GM21360 (cell line): Measurements from ENCODE around the gene PIGZ.
"Not testable (repeated sequence)": the region's sequence is repeated elsewhere in the genome, so short reads cannot be mapped to it uniquely, and the experiment has no call there.

ENCODE experiments used
- ATAC-seq: cut with Tn5 transposase; IDR thresholded peaks from one replicate; pipeline ENCODE4 v1.9.1; 2021; ENCODE audit warnings: mild to moderate bottlenecking, moderate library complexity; ENCODE audit not compliant: unreplicated experiment

Gene PIGZ

DNA sequence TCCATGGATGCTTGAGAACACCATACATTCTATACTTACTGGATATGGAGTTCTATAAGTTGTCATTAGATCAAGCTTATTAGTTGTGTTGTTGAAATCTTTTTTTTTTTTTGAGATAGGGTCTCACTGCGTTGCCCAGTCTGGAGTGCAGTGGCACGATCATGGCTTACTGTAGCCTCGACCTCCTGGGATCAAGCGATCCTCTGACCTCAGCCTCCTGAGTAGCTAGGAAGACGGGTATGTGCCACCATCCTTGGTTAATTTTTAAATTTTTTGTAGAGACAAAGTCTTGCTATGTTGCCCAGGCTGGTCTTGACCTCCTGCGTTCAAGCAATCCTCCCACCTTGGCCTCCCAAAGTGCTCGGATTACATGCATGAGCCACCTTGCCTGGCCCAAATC, 13.8 kb downstream of the PIGZ start:
- no peak for ATAC-seq

DNA sequence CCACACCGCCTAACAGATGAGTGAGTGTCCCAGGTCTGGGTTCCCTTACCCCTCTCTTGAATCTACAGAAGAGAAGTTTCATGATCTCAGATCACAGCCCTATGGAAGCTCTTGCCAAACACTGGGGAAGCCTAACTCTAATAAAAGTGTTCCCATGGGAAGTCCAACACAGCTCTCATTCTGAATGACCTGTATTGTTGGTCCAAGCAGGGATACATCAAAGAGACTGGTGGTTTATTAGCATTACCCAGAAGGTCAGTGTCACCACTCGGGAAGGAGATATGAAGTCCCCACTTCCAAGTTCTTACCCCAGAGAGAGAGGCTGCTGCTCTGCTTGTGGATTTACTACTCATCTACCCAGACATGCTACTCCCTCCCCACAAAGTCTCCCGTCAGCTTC, 17.3 kb downstream of the PIGZ start:
- ATAC-seq, result no peak

DNA sequence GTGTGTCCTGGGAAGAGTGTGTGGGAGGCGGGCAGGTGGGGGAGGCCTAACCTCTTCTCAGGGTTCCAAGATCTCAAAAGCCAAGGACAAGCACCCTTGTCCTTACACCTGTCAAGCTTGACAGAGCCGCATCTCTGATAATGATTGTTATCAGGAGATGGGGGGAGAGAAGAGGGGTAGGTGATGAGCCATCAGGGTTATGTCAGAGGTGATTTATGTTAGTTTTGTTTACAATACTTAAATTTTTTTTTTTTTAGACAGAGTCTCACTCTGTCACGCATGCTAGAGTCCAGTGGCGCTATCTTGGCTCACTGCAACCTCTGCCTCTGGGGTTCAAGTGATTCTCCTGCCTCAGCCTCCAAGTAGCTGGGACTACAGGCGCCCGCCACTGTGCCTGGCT, 18.9 kb downstream of the PIGZ start:
- no peak for ATAC-seq

DNA sequence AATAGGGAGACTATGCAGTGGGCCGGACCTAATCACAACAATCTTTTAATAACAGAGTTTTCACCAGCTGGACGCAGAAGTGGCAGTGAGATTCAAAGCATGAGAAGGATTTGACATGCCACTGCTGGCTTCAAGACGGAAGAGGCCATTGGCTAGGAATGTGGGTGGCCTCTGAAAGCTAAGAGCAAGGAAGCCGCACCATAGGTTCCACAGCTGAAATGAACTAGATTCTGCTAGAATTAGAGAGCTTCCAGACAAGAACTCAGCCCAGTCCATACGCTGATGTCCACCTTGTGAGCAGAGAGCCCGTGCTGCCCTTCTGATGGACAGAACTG, 19.4 kb downstream of the PIGZ start:
- ATAC-seq, result no peak

DNA sequence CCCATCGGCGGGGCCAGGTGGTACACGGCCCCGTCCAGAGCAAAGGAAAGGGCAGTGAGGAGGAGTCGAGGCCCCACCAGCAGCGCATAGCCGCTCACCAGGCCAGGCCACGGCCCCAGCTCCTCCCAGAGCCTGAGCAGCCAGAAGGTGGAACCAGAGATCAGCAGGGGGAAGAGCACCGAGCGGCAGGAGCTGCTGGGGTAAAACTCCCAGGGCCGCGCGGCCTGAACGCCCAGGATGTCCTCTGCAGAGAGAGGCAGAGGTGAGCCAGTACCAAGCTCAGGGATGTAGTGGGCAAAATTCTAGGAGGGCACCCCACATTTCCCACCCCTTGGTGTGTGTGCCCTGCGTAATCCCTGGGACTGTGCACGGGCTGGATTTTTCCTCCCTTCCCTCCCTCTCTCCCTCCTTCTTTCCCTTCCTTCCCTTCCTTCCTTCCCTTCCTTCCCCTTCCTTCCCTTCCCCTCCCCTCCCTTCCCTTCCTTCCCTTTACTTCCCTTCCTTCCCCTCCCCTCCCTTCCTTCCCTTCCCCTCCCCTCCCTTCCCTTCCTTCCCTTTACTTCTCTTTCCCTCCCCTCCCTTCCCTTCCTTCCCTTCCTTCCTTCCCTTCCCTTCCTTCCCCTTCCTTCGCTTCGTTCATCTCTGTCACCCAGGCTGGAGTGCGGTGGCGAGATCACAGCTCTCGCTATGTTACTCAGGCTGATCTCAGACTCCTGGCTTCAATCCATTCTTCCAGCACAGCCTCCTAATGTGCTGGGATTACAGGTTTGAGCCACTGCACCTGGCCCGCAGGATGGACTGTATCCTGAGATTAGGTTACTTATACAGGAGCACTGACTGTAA, 20.0 kb downstream of the PIGZ start:
- ATAC-seq, result no peak

DNA sequence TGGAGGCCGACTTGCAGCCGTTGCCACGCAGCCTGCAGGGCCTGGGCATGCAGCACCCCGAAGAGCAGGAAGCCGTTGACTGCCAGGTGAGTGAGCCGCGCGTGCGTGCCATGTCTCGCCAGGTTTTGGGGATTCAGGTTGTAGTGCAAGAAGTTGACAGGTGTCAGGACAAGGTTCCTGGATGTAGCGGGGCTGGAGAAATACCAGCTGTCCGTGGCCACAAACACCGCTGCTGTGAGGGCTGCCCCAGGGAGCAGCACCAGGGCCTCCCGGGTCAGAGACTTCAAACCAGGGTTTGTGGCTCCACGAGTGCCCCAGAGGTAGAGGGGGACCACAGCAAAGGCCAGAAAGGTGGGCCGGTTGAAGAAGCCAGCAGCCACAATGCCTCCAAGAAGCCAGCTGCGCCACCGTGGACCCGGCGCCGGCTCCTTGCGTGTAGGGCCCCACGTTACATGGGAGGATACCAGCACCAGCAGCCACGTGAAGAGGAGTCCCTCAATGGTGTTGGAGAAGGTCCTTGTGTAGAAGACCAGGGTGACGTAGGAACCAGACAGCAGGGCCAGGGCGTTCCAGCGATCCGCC, 20.7 kb downstream of the PIGZ start:
- ATAC-seq, result no peak

DNA sequence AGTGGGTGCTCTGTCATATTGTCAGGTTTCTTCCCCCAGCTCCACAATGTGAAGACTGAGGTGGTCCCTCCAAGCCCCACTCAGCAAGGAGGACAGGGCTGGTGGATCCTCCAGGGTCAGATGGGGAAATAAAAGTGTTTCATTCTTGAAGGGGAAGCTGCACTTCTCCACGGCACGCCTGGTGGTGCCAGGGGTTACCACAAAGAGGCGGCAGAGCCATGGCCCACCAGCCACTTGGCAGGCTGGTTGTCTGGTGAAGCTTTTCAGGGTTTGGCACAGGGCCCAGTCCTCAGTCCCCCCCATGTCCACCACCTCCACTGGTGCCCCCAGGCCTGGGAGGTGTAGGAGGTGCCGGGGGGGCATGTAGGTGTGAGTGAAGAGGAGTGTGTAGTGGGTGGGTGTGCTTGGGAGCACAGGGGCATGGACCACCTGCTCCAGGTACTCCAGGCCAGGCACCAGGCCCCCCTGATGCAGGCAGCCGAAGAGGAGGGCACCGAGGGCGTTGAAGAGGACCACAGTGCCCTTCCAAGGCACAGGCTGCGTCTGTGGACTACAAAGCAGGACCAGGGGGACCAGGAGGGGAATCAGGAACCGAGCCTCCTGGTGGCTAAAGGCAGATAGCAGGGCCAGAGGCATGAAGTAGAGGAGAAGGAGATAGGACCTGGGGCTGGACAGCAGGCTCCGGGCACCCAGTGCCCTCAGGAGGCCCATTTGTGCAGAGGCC, 21.3 kb downstream of the PIGZ start:
- ATAC-seq, result no peak

DNA sequence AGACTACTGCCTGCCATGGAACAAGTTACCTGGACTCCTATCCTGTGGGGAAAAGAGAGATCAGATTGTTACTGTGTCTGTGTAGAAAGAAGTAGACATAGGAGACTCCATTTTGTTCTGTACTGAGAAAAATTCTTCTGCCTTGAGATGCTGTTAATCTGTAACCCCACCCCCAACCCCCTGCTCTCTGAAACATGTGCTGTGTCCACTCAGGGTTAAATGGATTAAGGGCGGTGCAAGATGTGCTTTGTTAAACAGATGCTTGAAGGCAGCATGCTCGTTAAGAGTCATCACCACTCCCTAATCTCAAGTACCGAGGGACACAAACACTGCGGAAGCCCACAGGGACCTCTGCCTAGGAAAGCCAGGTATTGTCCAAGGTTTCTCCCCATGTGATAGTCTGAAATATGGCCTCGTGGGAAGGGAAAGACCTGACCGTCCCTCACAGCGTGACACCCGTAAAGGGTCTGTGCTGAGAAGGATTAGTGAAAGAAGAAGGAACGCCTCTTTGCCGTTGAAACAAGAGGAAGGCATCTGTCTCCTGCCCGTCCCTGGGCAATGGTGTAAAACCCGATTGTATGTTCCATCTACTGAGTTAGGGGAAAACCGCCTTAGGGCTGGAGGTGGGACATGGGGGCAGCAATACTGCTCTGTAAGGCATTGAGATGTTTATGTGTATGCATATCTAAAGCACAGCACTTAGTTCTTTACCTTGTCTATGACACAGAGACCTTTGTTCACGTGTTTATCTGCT, 24.4 kb downstream of the PIGZ start:
- ATAC-seq, result not testable (repeated sequence)

DNA sequence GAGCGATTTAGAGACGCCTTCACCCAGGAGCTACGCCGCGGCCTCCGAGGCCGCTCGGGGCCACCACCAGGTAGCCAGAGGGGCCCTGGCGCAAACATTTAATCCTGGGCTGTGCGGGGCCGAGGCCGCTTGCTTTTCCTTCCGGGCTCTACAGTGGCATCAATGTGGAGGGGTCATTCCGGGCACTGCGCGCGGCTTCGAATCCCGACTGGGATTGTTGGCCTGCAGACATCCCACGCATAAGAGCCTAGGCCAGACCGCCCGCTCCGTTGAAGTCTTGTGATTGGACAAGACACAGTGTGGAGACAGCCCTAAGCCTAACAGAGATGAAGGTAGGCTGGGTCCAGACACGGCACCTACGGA, 25.7 kb downstream of the PIGZ start:
- no peak for ATAC-seq

DNA sequence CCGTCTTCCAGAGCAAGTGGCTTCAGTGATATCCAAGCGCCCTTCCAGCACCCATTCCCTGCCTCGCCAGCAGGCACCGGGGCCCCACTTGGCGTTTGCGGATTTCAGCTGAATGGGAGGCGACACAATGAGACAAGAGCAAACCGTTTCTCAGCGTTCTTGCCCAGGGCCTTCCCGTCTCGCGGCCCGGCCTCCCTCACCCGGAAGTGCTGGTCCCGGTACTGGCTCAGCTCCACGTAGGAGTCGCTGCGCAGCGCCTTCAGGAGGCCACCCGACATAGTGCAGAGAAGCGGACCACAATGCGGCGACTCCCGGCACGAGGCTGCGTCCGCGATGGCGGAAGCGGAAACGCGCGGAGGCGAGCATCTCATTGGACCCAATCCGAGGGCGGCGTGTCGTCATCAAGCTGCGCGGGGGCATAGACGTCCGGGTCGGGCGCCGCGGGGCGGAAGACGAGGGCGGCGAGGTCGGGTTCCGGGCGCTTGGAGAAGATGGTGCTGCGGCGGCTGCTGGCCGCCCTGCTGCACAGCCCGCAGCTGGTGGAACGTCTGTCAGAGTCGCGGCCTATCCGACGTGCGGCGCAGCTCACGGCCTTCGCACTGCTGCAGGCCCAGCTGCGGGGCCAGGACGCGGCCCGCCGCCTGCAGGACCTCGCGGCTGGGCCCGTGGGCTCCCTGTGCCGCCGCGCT, 26.3 kb downstream of the PIGZ start, which contains the start of gene NCBP2:
Gene NCBP2, minus strand, starts transcription at position 303 of the 689 bp plus-strand sequence. Its CDS starts 25 bp downstream, at position 278.
- peak; percentile 89 for ATAC-seq

DNA sequence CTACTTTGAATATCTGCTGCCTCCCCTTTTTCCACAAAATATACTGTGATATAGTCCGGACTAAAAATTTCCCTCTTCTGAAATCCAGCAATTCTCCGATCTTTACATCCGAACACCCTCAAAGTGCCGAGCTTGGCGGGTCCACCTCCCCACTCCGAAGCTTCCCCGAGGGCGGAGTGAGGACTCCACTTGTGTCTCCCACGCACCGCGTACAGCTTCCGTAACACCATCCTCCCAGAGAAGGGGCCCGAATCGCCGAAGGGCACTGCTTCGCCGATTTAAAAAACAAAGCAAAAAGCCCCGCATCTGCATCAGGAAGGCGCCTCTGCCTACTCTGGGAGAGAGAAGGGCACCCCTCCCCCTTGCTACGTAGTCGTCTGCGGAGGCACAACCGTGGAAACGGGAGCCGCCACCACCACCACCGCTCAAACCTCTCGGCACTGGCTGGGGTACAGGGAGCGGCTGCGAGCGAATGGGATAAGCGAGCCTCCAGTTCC, 26.9 kb downstream of the PIGZ start:
- peak; percentile 19 for ATAC-seq

DNA sequence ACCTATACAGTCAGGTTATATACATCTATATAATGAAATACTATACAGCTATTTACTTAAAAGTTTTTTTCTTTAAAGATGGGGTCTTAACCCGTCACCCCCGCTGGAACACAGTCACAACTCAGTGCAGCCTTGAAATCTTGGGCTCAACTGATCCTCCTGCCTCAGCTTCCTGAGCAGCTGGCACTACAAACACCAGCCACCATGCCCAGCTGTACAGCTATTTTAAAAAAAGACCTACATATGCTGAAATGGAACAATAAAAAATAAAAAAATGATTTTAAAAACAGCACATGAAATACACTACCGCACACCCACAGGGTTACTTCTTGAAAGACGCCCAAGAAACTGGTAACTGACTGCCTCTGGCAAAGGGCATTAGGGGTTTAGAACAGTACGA, 30.1 kb downstream of the PIGZ start:
- ATAC-seq, result no peak

DNA sequence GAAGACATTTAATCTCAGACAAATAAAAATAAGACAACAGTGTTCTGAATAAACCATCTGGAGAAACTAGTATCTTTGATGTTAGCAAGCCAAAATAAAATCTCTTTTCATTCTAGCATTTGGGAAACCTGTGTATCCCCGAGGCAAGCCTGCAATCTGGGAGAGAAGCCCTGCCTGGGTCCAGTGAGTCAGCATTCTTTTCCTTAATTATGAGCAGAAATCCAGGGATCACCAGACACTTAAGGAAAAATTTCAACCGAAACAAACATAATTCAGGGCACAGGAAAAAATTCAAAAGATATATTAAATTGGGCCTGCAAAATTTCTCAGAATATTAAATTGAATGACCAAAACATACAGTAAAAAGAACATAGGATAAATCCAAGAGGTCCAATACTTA, 30.5 kb downstream of the PIGZ start:
- ATAC-seq, result no peak

DNA sequence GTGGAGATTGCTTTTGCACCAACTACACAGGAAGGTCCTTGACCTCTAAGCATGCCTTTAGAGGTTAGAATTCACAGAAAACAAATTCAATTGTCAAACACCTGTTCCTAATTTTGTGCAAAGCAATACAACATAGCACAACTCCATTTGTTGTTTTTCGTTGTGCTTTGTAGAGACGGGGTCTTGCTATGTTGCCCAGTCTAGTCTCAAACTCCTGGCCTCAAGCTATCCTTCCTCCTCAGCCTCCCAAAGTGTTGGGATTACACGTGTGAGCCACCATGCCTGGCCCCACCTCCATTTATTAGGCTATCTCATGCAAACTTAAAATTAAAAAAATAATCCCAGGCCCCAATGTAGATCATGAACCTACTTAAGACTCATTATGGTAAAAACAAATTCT, 32.3 kb downstream of the PIGZ start:
- ATAC-seq, result no peak

DNA sequence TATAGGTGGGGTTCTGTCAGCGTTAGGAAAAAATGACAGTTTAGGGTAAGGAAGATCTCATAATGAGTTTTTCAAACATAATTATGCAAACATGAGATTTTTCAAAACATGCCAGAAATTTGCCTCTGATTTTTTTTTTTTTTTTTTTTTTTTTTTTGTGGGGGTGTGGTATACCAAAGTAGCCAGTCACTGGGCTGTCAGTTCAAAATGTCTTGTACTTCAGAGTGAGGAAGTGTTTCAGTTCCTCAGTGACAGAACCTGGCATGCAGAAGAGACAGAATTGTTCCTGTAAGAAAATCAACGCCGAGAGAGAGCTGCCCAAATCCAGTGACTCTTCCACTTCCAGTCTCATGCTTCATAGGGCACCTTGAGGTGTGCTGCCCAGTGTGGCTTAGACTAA, 36.0 kb downstream of the PIGZ start:
- no peak for ATAC-seq

DNA sequence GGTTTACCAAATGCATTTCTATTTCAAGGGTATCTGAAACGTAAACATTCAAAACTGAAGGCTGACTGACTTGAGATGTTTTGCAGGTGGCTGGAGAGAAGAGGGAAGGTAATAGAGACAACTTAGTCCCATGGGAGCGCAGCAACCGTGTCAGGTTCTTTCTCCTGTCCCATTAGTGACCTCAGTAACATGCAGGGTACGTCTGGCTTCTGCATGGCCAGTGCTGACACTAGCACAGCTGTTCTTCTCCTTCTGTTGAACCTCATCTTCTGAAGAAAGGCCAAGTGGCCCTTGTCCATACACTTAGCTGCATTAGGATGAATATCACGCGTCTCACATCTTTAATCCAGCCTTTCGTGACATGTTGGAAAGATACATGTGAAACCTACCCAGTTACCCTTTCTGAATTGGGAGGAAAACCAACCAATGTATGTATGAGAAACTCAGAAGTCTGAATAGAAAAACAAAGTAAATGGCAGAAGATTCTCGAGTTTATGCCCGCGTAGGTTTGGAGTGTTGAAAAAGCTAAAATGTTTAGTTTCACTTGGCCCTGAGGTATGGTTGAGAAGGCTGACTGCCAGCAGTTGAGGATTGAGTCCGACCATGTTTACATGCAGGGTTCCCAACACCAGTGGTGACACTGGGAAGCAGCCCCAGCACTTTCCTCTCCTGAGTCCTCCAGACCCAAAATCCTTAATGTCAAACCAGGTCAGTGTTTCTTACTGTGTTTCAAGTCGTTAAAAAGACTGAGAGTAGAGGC, 36.6 kb downstream of the PIGZ start:
- no peak for ATAC-seq

DNA sequence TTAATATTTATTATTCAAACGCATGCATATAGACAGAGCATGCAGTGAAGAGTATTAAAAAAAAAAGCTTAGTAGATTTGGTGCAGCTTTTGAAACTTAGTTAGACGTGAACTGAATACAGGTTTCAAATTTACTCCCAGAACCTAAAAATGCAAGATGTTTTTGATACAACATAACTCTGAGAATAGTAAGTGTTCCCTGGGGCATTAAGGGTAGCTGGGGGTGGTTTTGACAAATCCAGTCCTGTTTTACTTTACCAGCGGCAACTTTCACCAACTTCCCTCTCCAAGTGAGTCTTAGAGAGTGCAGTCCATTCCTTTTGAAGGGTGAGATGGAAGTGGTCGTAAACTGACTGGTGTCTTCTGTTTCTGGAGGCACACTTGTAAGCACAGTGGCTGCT, 37.5 kb downstream of the PIGZ start:
- no peak for ATAC-seq

DNA sequence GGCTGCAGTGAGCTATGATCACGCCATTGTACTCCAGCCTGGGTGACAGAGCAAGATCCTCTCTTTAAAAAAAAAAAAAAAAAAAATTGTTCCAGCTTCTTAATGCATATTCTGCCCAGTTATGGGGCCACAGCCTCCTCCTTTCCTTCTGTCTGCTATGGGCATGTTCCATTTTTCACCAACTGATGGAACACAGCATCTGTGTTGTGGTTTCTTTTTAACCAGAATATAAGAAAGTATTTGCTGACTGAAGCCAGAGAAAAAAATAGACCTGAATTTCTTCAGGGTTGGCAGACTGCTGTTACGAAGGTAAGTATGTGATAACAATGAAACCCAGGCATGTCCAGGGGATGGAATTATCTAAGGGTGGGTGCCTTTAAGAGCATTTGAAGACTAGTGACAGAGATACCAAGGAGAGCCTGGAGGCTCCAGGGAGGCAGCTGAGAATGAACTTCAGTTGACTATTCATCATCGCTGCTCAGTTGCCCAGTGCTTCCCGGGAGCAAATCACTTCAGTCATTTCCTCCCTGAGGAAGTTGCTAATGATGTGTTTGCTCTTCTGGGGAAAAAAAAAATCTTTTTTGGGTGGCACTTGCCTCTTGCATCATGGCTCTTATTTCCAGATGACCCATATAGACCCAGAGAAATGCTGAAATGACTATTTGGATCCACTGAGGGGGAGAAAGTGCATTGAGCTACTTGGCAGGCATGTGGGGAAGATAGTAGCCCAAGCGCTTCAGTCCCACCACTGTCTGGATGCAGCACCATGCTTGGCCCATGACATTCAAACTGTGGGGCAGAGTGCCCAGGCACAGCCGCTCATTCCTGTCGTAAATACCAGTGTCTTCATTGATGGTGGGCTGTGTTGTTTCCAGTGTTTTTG, 40.8 kb downstream of the PIGZ start:
- ATAC-seq, result no peak

DNA sequence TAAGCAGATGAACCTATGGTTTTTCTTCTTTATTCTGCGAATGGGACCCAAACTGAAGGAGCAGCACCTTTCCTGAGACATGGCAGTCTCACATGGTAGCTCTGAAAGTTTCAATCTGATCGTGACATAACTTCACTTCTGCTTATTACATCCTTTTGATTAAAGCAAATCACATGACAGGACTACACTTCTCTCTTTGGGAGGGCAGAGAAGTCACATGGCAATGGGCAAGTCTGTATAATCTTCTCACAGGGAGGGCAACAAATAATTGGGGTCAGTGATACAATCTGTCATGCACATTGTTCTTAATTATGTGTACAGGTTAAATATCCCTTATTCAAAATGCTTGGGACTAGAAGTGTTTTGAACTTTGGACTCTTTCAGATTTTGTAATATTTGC, 47.9 kb downstream of the PIGZ start:
- ATAC-seq, result no peak
